ENCODE measurements around the gene MBD3L1. TPM values are rescaled to one million over a fixed set of nuclear protein-coding genes. Genes with fewer than 3 reads are reported as not detected.

Gene MBD3L1
- total RNA-seq, 1 experiment from 2014 or later, result not detected

DNA sequence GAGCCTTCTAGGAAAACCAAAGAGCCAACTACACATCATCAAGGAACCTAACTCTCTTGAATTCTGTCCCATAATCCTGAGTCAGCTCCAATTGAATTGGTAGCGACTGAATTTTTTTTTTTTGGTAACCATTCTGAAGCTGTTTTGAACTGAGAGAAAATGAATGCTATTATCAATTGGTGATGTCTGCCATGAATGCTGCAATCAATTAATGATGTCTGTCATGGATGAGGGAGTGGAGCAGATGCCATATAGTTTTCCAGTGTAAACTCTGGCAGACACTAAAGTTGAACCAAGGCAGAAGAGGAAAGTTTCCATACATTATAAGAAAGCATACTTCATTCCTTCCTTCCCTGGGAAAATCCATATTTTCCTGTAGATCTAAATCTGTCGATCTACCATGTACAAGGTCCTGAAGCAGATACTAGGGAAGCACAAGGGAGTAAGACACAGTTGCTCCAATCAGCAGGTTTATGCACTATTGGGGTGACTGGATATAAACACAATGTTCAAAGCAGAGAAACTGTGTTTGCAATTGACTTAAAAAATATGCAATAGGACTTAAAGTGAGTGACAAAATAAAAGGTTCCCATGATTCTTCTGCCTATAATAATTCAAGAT lies 48.8 kb downstream of the MBD3L1 start:
- in situ Hi-C loops (cut with HindIII; ENCODE audit: low pct_unique_long_range_greater_than_20kb, low sequenced_read_pairs) (no loop called here), intact Hi-C loops (cut with micrococcal nuclease; ENCODE audit: unreplicated experiment) (no loop called here)
- TF ChIP-seq POLR2AphosphoS5 (IDR thresholded peaks at IDR 0.05; ENCODE audit: low read depth, low read length) (no peak), SIN3A (IDR thresholded peaks at IDR 0.05; ENCODE audit: borderline replicate concordance, insufficient read depth, low read depth, low read length) (no peak)
- TF ChIP-seq, protein P1, sequence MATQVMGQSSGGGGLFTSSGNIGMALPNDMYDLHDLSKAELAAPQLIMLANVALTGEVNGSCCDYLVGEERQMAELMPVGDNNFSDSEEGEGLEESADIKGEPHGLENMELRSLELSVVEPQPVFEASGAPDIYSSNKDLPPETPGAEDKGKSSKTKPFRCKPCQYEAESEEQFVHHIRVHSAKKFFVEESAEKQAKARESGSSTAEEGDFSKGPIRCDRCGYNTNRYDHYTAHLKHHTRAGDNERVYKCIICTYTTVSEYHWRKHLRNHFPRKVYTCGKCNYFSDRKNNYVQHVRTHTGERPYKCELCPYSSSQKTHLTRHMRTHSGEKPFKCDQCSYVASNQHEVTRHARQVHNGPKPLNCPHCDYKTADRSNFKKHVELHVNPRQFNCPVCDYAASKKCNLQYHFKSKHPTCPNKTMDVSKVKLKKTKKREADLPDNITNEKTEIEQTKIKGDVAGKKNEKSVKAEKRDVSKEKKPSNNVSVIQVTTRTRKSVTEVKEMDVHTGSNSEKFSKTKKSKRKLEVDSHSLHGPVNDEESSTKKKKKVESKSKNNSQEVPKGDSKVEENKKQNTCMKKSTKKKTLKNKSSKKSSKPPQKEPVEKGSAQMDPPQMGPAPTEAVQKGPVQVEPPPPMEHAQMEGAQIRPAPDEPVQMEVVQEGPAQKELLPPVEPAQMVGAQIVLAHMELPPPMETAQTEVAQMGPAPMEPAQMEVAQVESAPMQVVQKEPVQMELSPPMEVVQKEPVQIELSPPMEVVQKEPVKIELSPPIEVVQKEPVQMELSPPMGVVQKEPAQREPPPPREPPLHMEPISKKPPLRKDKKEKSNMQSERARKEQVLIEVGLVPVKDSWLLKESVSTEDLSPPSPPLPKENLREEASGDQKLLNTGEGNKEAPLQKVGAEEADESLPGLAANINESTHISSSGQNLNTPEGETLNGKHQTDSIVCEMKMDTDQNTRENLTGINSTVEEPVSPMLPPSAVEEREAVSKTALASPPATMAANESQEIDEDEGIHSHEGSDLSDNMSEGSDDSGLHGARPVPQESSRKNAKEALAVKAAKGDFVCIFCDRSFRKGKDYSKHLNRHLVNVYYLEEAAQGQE (IDR thresholded peaks at IDR 0.05; ENCODE audit: insufficient read depth in 1 of 2, low read depth in 2 of 2, low read length in 1 of 2), result no peak
- no peak for DNase-seq (ENCODE audit: low read depth, low spot score)
- Histone ChIP-seq H3K36me3 (ENCODE audit: control insufficient read depth, insufficient read depth, low read length) (no peaks in the 10 kb centered on the region), H3K9me3 (ENCODE audit: control insufficient read depth, insufficient read depth, low read depth, low read length) (no peaks in the 10 kb centered on the region), H3K4me1 (ENCODE audit: control insufficient read depth, insufficient read depth, low read length) (no peaks in the 10 kb centered on the region), H3K27me3 (ENCODE audit: control insufficient read depth, insufficient read depth, low read length) (no peaks in the 10 kb centered on the region), H3K4me3 (ENCODE audit: low read depth in 2 of 2, low read length in 2 of 2) (no peak overlapping the region), H3K27ac (ENCODE audit: low read length) (no peak overlapping the region)
- ATAC-seq, result no peak
- ChIA-PET POLR2A (no interaction called here), CTCF (no interaction called here)
- BruUV-seq (replicated peaks), result no TSS peak

DNA sequence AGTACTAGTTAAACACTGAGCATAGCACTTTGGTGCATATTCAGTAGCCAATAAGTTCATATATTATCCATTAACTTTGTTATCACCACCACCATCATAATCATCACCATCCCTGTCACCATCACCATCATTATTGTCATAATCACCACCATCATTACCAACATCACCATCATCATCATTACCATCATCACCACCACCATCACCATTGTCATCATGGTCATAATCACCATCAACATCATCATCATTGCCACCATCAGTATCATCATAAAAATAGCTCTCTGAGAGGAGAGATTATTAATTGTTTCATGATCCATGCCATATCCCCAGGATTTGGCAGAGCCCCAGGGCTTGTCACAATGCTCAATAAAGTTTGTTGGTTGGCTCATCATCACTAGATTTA lies 49.3 kb downstream of the MBD3L1 start:
- ATAC-seq (no peak), DNase-seq (ENCODE audit: low read depth, low spot score) (no peak)
- in situ Hi-C loops (cut with HindIII; ENCODE audit: low pct_unique_long_range_greater_than_20kb, low sequenced_read_pairs) (no loop called here), intact Hi-C loops (cut with micrococcal nuclease; ENCODE audit: unreplicated experiment) (no loop called here)
- ChIA-PET CTCF (no interaction called here), POLR2A (no interaction called here)
- no peaks in the 10 kb centered on the region for H3K9me3 ChIP-seq (ENCODE audit: control insufficient read depth, insufficient read depth, low read depth, low read length)
- H3K27ac ChIP-seq (ENCODE audit: low read length), result no peak overlapping the region
- TF ChIP-seq, protein P2, sequence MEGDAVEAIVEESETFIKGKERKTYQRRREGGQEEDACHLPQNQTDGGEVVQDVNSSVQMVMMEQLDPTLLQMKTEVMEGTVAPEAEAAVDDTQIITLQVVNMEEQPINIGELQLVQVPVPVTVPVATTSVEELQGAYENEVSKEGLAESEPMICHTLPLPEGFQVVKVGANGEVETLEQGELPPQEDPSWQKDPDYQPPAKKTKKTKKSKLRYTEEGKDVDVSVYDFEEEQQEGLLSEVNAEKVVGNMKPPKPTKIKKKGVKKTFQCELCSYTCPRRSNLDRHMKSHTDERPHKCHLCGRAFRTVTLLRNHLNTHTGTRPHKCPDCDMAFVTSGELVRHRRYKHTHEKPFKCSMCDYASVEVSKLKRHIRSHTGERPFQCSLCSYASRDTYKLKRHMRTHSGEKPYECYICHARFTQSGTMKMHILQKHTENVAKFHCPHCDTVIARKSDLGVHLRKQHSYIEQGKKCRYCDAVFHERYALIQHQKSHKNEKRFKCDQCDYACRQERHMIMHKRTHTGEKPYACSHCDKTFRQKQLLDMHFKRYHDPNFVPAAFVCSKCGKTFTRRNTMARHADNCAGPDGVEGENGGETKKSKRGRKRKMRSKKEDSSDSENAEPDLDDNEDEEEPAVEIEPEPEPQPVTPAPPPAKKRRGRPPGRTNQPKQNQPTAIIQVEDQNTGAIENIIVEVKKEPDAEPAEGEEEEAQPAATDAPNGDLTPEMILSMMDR (IDR thresholded peaks at IDR 0.05), result no peak
- TF ChIP-seq TCF7L2 (IDR thresholded peaks at IDR 0.05; ENCODE audit: low read depth, low read length), result no peak
- TF ChIP-seq POLR2AphosphoS5 (IDR thresholded peaks at IDR 0.05; ENCODE audit: low read depth, low read length), result no peak
- TF ChIP-seq, protein P1 (IDR thresholded peaks at IDR 0.05; ENCODE audit: insufficient read depth in 1 of 2, low read depth in 2 of 2, low read length in 1 of 2), result no peak
- TF ChIP-seq SIN3A (IDR thresholded peaks at IDR 0.05; ENCODE audit: borderline replicate concordance, insufficient read depth, low read depth, low read length), result no peak
- H3K4me1 ChIP-seq (ENCODE audit: control insufficient read depth, insufficient read depth, low read length), result no peaks in the 10 kb centered on the region
- BruUV-seq (replicated peaks), result no TSS peak
- no peak overlapping the region for H3K4me3 ChIP-seq (ENCODE audit: low read depth in 2 of 2, low read length in 2 of 2)
- no peaks in the 10 kb centered on the region for H3K36me3 ChIP-seq (ENCODE audit: control insufficient read depth, insufficient read depth, low read length)
- no peaks in the 10 kb centered on the region for H3K27me3 ChIP-seq (ENCODE audit: control insufficient read depth, insufficient read depth, low read length)
